ENCODE data around the gene EXOC2.

EXOC2 gene

GRCh38 chr6:712805-713204 lies 19.9 kb upstream of the EXOC2 start:
- Histone ChIP-seq H3K27ac (no peak overlapping the region), H4K20me1 (ENCODE audit: insufficient read depth) (no peaks in the 10 kb centered on the region), H3K4me1 (ENCODE audit: low read depth, poor library complexity, severe bottlenecking) (peaks cover 17% of the 10 kb centered on the region), H3K9ac (no peak overlapping the region), H3K27me3 (ENCODE audit: insufficient read depth, low read depth) (no peaks in the 10 kb centered on the region), H3K36me3 (ENCODE audit: insufficient read depth) (no peaks in the 10 kb centered on the region), H3K79me2 (ENCODE audit: insufficient read depth, low read depth) (no peaks in the 10 kb centered on the region), H2AFZ (ENCODE audit: low read depth) (no peak overlapping the region), H3K4me2 (no peak overlapping the region), H3K4me3 (IDR thresholded peaks at IDR 0.05; ENCODE audit: insufficient read depth, low read depth, low read length) (no peak overlapping the region)
- TF ChIP-seq CTCF (conservative IDR thresholded peaks at IDR 0.05; ENCODE audit: low read depth, low read length), result no peak

DNA sequence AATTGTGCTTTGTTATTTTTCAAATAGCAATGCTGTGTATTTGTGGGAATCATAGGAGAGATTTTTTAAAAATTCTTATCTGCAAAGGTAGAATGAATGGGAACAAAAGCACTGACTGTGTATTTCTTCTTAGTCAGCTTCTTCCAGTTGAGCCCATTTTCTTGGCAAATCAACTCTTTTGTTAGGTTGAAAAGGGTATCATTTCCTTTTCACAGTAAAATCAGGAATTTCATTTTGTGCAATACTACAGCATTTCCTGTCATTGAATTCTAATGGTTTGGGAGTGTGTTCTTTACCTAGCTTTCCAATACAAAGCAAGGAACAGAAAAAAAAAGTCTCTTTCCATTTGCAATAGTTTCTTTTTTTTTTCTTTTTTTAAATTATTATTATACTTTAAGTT lies 19.0 kb upstream of the EXOC2 start:
- Histone ChIP-seq H3K4me3 (IDR thresholded peaks at IDR 0.05; ENCODE audit: insufficient read depth, low read depth, low read length) (peak overlapping the region; percentile 43), H3K4me1 (ENCODE audit: low read depth, poor library complexity, severe bottlenecking) (peaks cover 17% of the 10 kb centered on the region), H2AFZ (ENCODE audit: low read depth) (peak overlapping the region; percentile 96), H4K20me1 (ENCODE audit: insufficient read depth) (no peaks in the 10 kb centered on the region), H3K27ac (peak overlapping the region; percentile 94), H3K4me2 (peak overlapping the region; percentile 94), H3K79me2 (ENCODE audit: insufficient read depth, low read depth) (no peaks in the 10 kb centered on the region), H3K36me3 (ENCODE audit: insufficient read depth) (no peaks in the 10 kb centered on the region), H3K27me3 (ENCODE audit: insufficient read depth, low read depth) (no peaks in the 10 kb centered on the region), H3K9ac (peak overlapping the region; percentile 96; the same call in 1 of the 2 replicates)
- no peak for TF ChIP-seq CTCF (conservative IDR thresholded peaks at IDR 0.05; ENCODE audit: low read depth, low read length)

DNA sequence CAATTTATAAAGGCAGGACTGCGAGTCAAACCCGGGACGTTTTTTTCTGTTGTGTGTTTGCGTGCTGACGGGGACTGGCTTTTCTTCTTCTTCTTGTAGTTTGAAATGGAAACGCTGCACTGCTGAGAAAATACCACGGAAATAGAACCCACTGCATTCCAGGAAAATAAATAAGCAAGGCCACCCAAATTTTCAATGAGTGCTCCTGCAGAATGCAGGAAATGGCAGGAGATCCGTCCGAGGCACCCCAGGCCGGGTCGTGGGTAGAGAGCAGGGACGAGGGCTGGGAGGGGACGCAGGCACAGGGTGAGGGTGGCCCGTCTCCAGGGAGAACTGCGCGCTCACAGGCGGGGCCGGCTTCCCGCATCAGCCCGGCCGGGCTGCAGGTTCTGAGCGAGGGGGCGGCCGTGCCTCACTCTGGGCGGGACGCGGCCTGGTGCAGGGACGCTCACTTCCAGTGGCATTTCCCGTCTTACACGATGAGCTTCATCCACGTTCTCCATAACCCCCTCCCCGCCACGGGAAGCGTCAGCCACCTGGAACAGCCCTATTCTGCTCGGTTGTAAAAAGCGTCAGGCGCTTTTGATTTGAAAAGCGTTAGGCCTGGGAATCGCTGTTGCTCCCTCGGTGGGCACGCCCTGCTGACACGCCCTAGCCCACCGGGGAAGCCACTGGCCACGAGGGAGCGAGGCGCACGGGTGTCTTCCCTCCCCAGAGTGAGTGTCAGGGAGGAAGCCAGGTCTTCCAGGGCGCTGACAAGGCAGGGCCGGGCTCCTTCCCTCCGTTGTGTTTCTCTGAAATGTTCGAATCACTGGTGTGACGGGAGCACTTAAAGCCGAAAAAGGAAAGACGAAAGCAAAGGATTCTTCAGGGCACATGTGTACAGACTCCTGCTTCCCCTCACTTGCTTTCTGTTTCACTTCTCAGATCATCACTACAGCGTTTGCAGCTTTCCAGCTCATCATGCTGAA lies 17.9 kb upstream of the EXOC2 start:
- H3K4me3 ChIP-seq (IDR thresholded peaks at IDR 0.05; ENCODE audit: insufficient read depth, low read depth, low read length), result peak overlapping the region; percentile 61
- peak overlapping the region; percentile 94 for H3K4me2 ChIP-seq
- H3K27me3 ChIP-seq (ENCODE audit: insufficient read depth, low read depth), result no peaks in the 10 kb centered on the region
- no peaks in the 10 kb centered on the region for H3K79me2 ChIP-seq (ENCODE audit: insufficient read depth, low read depth)
- TF ChIP-seq CTCF (conservative IDR thresholded peaks at IDR 0.05; ENCODE audit: low read depth, low read length), result no peak
- H3K9ac ChIP-seq, result peak overlapping the region; percentile 96
- no peaks in the 10 kb centered on the region for H3K36me3 ChIP-seq (ENCODE audit: insufficient read depth)
- peak overlapping the region; percentile 94 for H3K27ac ChIP-seq
- peak overlapping the region; percentile 96 for H2AFZ ChIP-seq (ENCODE audit: low read depth)
- no peaks in the 10 kb centered on the region for H4K20me1 ChIP-seq (ENCODE audit: insufficient read depth)
- H3K4me1 ChIP-seq (ENCODE audit: low read depth, poor library complexity, severe bottlenecking), result peaks cover 17% of the 10 kb centered on the region

GRCh38 chr6:709471-710056 lies 16.6 kb upstream of the EXOC2 start:
- TF ChIP-seq CTCF (conservative IDR thresholded peaks at IDR 0.05; ENCODE audit: low read depth, low read length), result no peak
- H3K4me2 ChIP-seq, result peak overlapping the region; percentile 94
- peaks cover 17% of the 10 kb centered on the region for H3K4me1 ChIP-seq (ENCODE audit: low read depth, poor library complexity, severe bottlenecking)

More at GRCh38 chr6:709471-710056, 16.6 kb upstream of the EXOC2 start:
- Histone ChIP-seq H3K27ac (peak overlapping the region; percentile 94; the same call in 1 of the 2 replicates), H3K36me3 (ENCODE audit: insufficient read depth) (no peaks in the 10 kb centered on the region), H3K9ac (no peak overlapping the region), H3K27me3 (ENCODE audit: insufficient read depth, low read depth) (no peaks in the 10 kb centered on the region), H3K4me3 (IDR thresholded peaks at IDR 0.05; ENCODE audit: insufficient read depth, low read depth, low read length) (no peak overlapping the region), H4K20me1 (ENCODE audit: insufficient read depth) (no peaks in the 10 kb centered on the region), H2AFZ (ENCODE audit: low read depth) (0 out of 2 replicates have a peak overlapping the region, but pooled peaks have one; percentile 96), H3K79me2 (ENCODE audit: insufficient read depth, low read depth) (no peaks in the 10 kb centered on the region)

All from KMS-11 (cell line).